Measurements from ENCODE around the gene PRKN.

The PRKN gene

GRCh38 chr6:162675503-162675902 is 52.1 kb downstream of the PRKN start:
- no peak for DNase-seq (ENCODE audit: low read depth)

- DNase-seq (ENCODE audit: low read depth), result no peak
These were observed 53.1 kb downstream of the PRKN start for GRCh38 chr6:162674452-162674851.

GRCh38 chr6:162671580-162672165 is 55.9 kb downstream of the PRKN start:
- no peak for DNase-seq (ENCODE audit: low read depth)

DNA sequence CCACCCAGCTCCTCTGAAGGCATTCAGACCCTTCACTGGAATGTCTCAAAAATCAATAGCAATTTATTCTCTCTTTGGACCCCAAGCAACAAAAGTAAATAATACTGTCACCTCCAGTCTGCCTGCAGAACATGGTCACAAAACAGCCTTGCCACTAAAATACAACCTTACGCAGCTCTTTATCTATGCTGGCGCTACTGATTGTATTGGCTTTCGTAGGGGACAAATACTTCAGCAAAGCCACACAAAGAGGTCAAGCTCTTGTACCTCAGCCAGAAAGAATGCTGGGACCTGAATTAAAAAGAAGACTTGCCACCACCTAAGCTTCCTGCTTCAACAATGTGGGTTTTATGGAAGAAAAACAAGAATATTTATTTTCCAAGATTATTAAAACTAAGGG is 57.2 kb downstream of the PRKN start:
- no peak for DNase-seq (ENCODE audit: low read depth)

- no peak for DNase-seq (ENCODE audit: low read depth)
These were observed 61.3 kb downstream of the PRKN start for GRCh38 chr6:162666246-162666645.

DNA sequence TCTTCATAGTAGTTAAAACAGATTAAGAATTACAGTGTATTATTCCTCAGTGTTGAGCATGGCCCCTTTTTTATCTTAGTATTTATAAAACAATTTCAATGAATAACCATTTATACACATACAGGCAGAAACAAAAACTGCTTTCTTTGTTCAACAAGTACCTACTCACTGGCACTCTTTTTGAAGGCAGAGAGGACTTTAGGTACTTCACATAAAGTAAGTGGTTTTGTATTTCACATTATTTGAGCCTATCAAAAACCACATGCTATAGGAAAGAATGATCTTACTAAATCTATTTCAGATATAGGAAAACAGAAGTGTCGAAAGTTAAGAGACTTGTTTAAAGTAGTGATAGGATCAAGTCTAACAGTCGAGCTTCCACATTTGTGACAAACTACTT is 73.8 kb downstream of the PRKN start:
- DNase-seq (ENCODE audit: low read depth), result no peak

DNA sequence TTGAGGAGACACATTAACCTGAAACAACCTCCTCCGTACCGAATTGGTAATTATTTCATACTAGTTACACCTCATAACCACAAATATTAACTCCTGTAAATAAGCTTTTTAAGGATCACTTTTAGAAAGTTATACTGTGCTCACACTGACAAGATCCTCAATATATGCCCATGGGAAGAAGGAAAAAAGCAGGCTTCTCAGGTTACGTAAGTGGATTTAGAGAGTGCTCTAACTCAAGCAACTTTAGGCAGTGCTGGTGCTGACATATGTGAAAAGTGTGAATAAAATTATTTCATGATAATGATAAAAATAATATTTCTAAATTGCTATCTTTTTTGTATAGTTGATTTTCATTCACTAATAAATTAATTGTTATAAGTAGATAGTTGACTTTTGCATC is 76.1 kb downstream of the PRKN start:
- DNase-seq (ENCODE audit: low read depth), result no peak

GRCh38 chr6:162649271-162649670 is 78.3 kb downstream of the PRKN start:
- no peak for DNase-seq (ENCODE audit: low read depth)

GRCh38 chr6:162644153-162644552 is 83.4 kb downstream of the PRKN start:
- no peak for DNase-seq (ENCODE audit: low read depth)

- no peak for DNase-seq (ENCODE audit: low read depth)
These were observed 86.8 kb downstream of the PRKN start for GRCh38 chr6:162640756-162641155.

- DNase-seq (ENCODE audit: low read depth), result no peak
These were observed 87.6 kb downstream of the PRKN start for GRCh38 chr6:162639951-162640350.

DNA sequence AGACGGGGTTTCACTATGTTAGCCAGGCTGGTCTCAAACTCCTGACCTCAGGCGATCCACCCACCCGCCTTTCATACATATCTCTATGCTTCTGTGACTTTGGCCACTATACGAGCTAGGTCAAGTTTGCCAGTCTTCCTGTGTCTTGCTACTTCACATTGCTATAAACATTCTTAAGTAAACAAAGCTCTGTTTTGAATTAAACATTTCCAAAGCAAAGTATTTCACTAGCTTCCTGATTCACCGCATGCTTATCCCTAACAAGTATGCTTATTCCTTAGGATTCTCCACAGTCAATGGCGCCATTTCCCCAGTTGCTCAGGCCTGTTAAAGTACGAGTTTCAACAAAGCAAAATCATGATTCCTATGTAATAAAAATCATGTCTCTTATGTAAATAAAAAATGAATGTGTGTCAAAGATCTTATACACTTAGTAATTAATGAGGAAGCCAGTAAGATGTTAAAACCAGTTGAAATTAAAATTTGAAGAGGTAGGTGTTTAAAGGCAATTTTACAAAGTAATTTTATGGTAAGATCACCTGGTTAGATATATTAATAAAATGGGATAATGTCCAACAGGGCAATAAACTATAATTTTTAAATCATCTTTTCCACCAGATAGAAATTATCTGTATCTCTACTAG is 88.5 kb downstream of the PRKN start:
- DNase-seq (ENCODE audit: low read depth), result no peak

DNA sequence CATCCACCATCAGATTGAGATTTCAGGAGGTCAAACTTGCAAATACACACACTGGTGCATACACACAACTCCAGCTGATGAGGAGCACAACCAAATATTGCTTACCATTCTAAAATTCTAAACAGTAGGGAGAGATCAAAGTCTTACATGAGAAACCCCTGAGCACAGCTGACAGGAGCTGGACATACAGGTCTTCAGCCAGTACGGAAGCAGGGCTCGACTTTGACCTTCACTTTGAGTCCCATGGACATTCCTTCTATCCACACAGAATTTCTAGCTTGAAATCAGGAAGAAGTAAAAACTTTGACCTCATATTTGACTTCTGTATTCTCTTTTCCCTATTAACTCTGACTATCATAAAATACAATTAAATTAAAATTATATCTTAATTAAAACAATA is 90.2 kb downstream of the PRKN start:
- DNase-seq (ENCODE audit: low read depth), result no peak

GRCh38 chr6:162636167-162636566 is 91.4 kb downstream of the PRKN start:
- no peak for DNase-seq (ENCODE audit: low read depth)

- no peak for DNase-seq (ENCODE audit: low read depth)
These were observed 96.0 kb downstream of the PRKN start for GRCh38 chr6:162631546-162631945.

DNA sequence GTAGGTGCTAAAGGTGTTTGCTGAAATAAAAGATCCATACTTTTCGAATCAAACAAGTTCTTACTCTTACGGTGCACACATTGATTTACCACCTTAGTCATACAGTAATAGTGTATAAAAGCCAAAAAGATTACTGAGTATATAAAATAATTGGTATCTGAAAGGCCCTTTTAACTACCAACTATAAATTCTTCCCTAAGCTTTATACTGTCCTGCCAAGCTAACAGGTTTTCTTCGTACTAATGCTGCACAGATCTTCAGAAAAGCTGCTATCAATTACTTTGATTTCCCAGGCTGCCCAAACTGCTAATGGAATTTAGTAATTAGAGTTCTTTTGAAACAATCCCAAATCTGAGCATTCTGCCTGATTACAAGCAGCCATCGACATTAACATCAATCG is 97.5 kb downstream of the PRKN start:
- no peak for DNase-seq (ENCODE audit: low read depth)

GRCh38 chr6:162627825-162628224 is 99.7 kb downstream of the PRKN start:
- no peak for DNase-seq (ENCODE audit: low read depth)

DNA sequence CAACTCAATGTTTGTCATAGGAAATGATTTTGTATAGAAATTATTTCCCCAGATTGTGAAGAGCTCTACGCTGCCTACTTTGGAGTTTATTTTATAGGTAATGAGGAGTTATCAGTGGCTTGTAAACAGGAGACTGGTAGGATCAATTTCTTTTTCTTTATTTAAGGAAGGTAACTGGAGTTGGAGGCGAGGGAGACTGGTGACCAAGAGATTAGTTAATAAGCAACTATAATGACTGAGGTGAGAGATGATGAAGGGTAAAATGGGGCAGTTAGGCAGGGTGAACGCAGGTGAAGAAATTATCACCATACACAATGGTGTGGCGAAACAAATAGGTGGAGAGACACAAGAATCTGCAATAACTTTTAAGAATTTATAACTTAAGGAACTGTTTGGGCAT is 100.2 kb downstream of the PRKN start:
- no peak for DNase-seq (ENCODE audit: low read depth)

GRCh38 chr6:162626869-162627268 is 100.7 kb downstream of the PRKN start:
- DNase-seq (ENCODE audit: low read depth), result no peak

DNA sequence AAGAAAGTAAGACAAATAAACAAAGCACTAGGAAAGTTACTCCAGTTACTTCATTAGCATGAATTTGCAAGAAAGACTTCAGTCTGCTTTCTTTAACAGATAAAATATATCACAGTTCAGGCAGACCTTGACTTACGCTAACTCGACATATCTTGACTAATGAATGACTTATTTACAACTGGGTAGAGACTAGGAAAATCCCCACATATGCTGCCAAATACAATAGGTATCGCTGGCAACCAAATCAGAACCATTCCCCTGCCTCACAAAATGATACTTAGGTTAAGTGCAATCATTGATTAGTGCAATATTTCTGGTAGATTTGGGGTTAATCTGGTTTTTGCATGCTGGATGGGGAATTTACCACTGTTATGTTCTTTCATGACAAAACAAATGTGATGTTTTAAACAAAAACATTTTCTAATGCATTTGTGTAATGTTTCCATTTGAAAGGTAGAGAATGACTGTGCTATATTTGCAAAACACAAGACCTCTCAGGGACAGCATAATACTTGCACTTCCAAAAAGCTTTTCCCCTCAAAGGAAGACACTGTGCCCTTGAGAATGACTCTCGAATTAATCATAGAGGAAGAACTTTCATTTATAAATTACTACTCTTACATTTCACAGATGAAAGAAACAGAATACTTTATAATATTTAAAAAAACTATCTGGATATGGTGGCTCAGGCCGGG is 101.6 kb downstream of the PRKN start:
- no peak for DNase-seq (ENCODE audit: low read depth)

DNA sequence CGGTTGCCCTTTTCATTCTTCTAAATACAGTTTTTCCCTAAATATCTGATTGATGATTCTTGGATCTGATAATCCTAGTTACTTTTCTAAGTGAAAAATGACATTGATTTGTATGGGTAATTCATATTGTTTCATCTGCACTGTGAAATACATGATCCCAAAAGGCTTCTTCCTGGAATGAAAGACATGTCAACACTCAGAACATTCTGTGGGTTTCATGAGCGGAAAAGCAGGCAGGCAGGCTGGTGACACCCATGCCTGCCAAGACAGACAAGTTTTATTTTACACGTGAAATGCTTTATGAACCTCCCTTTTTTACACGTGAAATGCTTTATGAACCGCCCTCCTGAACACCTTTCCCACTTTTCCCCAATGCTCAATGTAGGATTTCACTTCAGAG is 105.0 kb downstream of the PRKN start:
- no peak for DNase-seq (ENCODE audit: low read depth)

- no peak for DNase-seq (ENCODE audit: low read depth)
These were observed 106.3 kb downstream of the PRKN start for GRCh38 chr6:162621246-162621645.

GRCh38 chr6:162620073-162620472 is 107.5 kb downstream of the PRKN start:
- DNase-seq (ENCODE audit: low read depth), result no peak

Data from fibroblast of the conjunctiva (primary cell).